GM20000 (cell line): ENCODE measurements around the gene ATP6V1A.

Source experiments
- DNase-seq: peaks from one replicate; pipeline ENCODE4 v3.0.0; 2012; ENCODE audit warnings: low spot score
- CTCF ChIP-seq: IDR thresholded peaks from 2 replicates; pipeline ENCODE4 v1.5.1; 2012; ENCODE audit warnings: mild to moderate bottlenecking, control low read depth; ENCODE audit errors: extremely low read depth, missing control alignments

Gene ATP6V1A

GRCh38 chr3:113828600-113828999 lies 81.8 kb downstream of the ATP6V1A start:
- TF ChIP-seq CTCF: no peak
- DNase-seq: no peak

- DNase-seq: no peak
- TF ChIP-seq CTCF: no peak
Observed at GRCh38 chr3:113829576-113830354, 82.9 kb downstream of the ATP6V1A start.

GRCh38 chr3:113831103-113831355 lies 84.2 kb downstream of the ATP6V1A start:
- no peak for DNase-seq
- no peak for TF ChIP-seq CTCF

- no peak for DNase-seq
- TF ChIP-seq CTCF: no peak
Observed at GRCh38 chr3:113832477-113833164, 85.8 kb downstream of the ATP6V1A start.

- no peak for DNase-seq
- TF ChIP-seq CTCF: no peak
Observed at GRCh38 chr3:113834983-113835382, 88.1 kb downstream of the ATP6V1A start.

GRCh38 chr3:113838631-113839209 lies 91.9 kb downstream of the ATP6V1A start, which contains the start of gene GRAMD1C:
TSS of gene GRAMD1C (plus strand) at chr3:113838788. CDS start at chr3:113838910, 122 bp downstream.
- DNase-seq: peak; percentile 92
- peak; percentile 69 for TF ChIP-seq CTCF

- DNase-seq: no peak
- no peak for TF ChIP-seq CTCF
Observed at GRCh38 chr3:113839551-113839950, 92.7 kb downstream of the ATP6V1A start.
